HCT116 (cell line): ENCODE measurements around the gene SPATA16. TPM values are rescaled to one million over a fixed set of nuclear protein-coding genes. Genes with fewer than 3 reads are reported as not detected.

ENCODE experiments used
- ATAC-seq: fragments of 200-7000 bp; cut with Tn5 transposase; 2 replicates; pipeline ENCODE4 v1.9.1; 2020; ENCODE audit warnings: mild to moderate bottlenecking, moderate library complexity
- BruUV-seq: library from RNA; stranded (reverse); fragments of 400-500 nt; replicated peaks from 2 replicates; lab custom pipeline; 2021; lab: Mats Ljungman, UMichigan
- CTCF ChIA-PET: fragments of 300-600 bp; sonication (Branson Sonifier 250); formaldehyde crosslinking; loops from one replicate; lab custom pipeline; 2021; ENCODE audit warnings: antibody characterized with exemption; lab: Charles Lee
- POLR2A ChIA-PET: fragments of 300-600, 350-600 bp; sonication (Branson Sonifier 250); formaldehyde crosslinking; loops from one replicate; lab custom pipeline; 2021; ENCODE audit warnings: antibody characterized with exemption; lab: Charles Lee
- RAD21 ChIA-PET, 2 experiments: fragments of 300-600 bp; sonication (Branson Sonifier 250); formaldehyde crosslinking; loops; one replicate each; lab custom pipeline; 2023; ENCODE audit warnings: low total read pairs in 2 of 2; ENCODE audit not compliant: uncharacterized antibody in 2 of 2, unreplicated experiment in 2 of 2, low non-redundant PET in 1 of 2; lab: Charles Lee
- DNase-seq: peaks from one replicate; pipeline ENCODE4 v3.0.0-alpha.2; 2010; ENCODE audit warnings: low read depth, low spot score
- H2AFZ ChIP-seq: fragments of 200-600 bp; shearing (Covaris generic), sonication (generic); 2 replicates; pipeline ENCODE4 v1.6.1; 2017; ENCODE audit warnings: low read depth, mixed run types, mixed read lengths, antibody characterized with exemption, low read length; ENCODE audit not compliant: poor library complexity, severe bottlenecking
- H3K27ac ChIP-seq: 2 replicates; pipeline ENCODE4 v1.5.1; 2012; ENCODE audit warnings: low read depth, low read length
- H3K27me3 ChIP-seq: fragments of 200-600 bp; sonication (generic); 2 replicates; pipeline ENCODE4 v1.6.1; 2016; ENCODE audit warnings: mixed run types, low read length, mixed read lengths; ENCODE audit not compliant: insufficient read depth
- H3K36me3 ChIP-seq, 2 experiments: fragments of 200-500 bp in 1 of 2; fragments of 200-600 bp in 1 of 2; sonication (Bioruptor generic) in 1 of 2; sonication (generic) in 1 of 2; 2 replicates each; pipeline versions ENCODE4 v1.5.1 to v1.6.1; 2014 to 2016; ENCODE audit warnings: low read length in 2 of 2, inconsistent platforms in 1 of 2, mixed read lengths in 1 of 2, mixed run types in 1 of 2; ENCODE audit not compliant: insufficient read depth in 2 of 2, control insufficient read depth in 1 of 2
- H3K4me1 ChIP-seq, 2 experiments: fragments of 200-600 bp in 1 of 2; sonication (generic) in 1 of 2; 2 replicates each; pipeline versions ENCODE4 v1.5.1 to v1.6.1; 2012 to 2017; ENCODE audit warnings: low read length in 2 of 2, inconsistent platforms in 1 of 2, mild to moderate bottlenecking in 1 of 2, mixed read lengths in 1 of 2, mixed run types in 1 of 2, moderate library complexity in 1 of 2; ENCODE audit not compliant: insufficient read depth in 2 of 2, control insufficient read depth in 1 of 2
- H3K4me2 ChIP-seq: fragments of 200-600 bp; sonication (generic); 2 replicates; pipeline ENCODE4 v1.6.1; 2017; ENCODE audit warnings: mixed run types, low read length, mixed read lengths
- H3K4me3 ChIP-seq, 2 experiments: fragments of 200-600 bp in 1 of 2; sonication (generic) in 1 of 2; replicated peaks in 1 of 2; 2 replicates each; pipeline ENCODE4 v1.5.1; 2011 to 2016; ENCODE audit warnings: low read length in 2 of 2, control low read depth in 1 of 2, low read depth in 1 of 2, mild to moderate bottlenecking in 1 of 2, mixed read lengths in 1 of 2, mixed run types in 1 of 2
- H3K79me2 ChIP-seq: fragments of 200-600 bp; sonication (generic); 2 replicates; pipeline ENCODE4 v1.6.1; 2017; ENCODE audit warnings: mild to moderate bottlenecking, mixed run types, low read length, moderate library complexity, mixed read lengths; ENCODE audit not compliant: insufficient read depth
- H3K9ac ChIP-seq: fragments of 200-600 bp; sonication (generic); 2 replicates; pipeline ENCODE4 v1.6.1; 2016; ENCODE audit warnings: low read length, mixed read lengths
- H3K9me2 ChIP-seq: fragments of 200-600 bp; sonication (generic), shearing (Covaris generic); 2 replicates; pipeline ENCODE4 v1.6.1; 2017; ENCODE audit warnings: mixed run types, mild to moderate bottlenecking, moderate library complexity; ENCODE audit not compliant: insufficient read depth
- H3K9me3 ChIP-seq, 2 experiments: fragments of 200-500 bp in 1 of 2; fragments of 200-600 bp in 1 of 2; sonication (Bioruptor generic) in 1 of 2; sonication (generic) in 1 of 2; 2 replicates each; pipeline ENCODE4 v1.6.1; 2014 to 2017; ENCODE audit warnings: low read length in 2 of 2, mixed read lengths in 2 of 2, inconsistent platforms in 1 of 2, low read depth in 1 of 2, mild to moderate bottlenecking in 1 of 2, mixed run types in 1 of 2, moderate library complexity in 1 of 2; ENCODE audit not compliant: control insufficient read depth in 1 of 2, insufficient read depth in 1 of 2
- H4K20me1 ChIP-seq: fragments of 200-600 bp; sonication (generic), shearing (Covaris generic); 2 replicates; pipeline ENCODE4 v1.6.1; 2017; ENCODE audit warnings: mixed run types, mild to moderate bottlenecking, moderate library complexity; ENCODE audit not compliant: insufficient read depth
- ATF3 ChIP-seq: IDR thresholded peaks from 2 replicates; pipeline ENCODE4 v1.6.1; 2012
- CBX3 ChIP-seq: IDR thresholded peaks from 2 replicates; pipeline ENCODE4 v1.6.1; 2012; ENCODE audit warnings: low read depth
- CTCF ChIP-seq, 3 experiments: fragments of 200-600 bp in 1 of 3; sonication (generic) in 1 of 3; IDR thresholded peaks in 2 of 3; conservative IDR thresholded peaks in 1 of 3; 2 replicates each; pipeline ENCODE4 v1.5.1; 2012 to 2017; ENCODE audit warnings: low read depth in 2 of 3, low read length in 2 of 3, antibody characterized with exemption in 1 of 3, borderline replicate concordance in 1 of 3, control low read depth in 1 of 3, mild to moderate bottlenecking in 1 of 3, mixed read lengths in 1 of 3, mixed run types in 1 of 3, moderate library complexity in 1 of 3; ENCODE audit not compliant: insufficient read depth in 1 of 3
- ELF1 ChIP-seq: IDR thresholded peaks from 2 replicates; pipeline ENCODE4 v1.6.1; 2012; ENCODE audit warnings: low read depth, borderline replicate concordance
- EZH2phosphoT487 ChIP-seq: fragments of 200-600 bp; IDR thresholded peaks from 2 replicates; pipeline ENCODE4 v1.6.1; 2018; ENCODE audit warnings: antibody characterized with exemption, borderline replicate concordance
- FOSL1 ChIP-seq: IDR thresholded peaks from 2 replicates; pipeline ENCODE4 v1.6.1; 2012; ENCODE audit warnings: low read depth
- POLR2A ChIP-seq: IDR thresholded peaks from 2 replicates; pipeline ENCODE4 v1.7.0; 2011; ENCODE audit warnings: borderline replicate concordance; ENCODE audit not compliant: insufficient read depth, insufficient read length; ENCODE audit errors: extremely low read depth
- POLR2AphosphoS5 ChIP-seq: IDR thresholded peaks from 2 replicates; pipeline ENCODE4 v1.6.1; 2011; ENCODE audit warnings: mild to moderate bottlenecking, low read depth, low read length, moderate library complexity
- RAD21 ChIP-seq: IDR thresholded peaks from 2 replicates; pipeline ENCODE4 v1.6.1; 2012; ENCODE audit warnings: low read depth, mild to moderate bottlenecking
- REST ChIP-seq: IDR thresholded peaks from 2 replicates; pipeline ENCODE4 v1.6.1; 2012; ENCODE audit warnings: low read depth
- SIN3A ChIP-seq: IDR thresholded peaks from 2 replicates; pipeline ENCODE4 v1.6.1; 2012; ENCODE audit warnings: low read depth
- SRF ChIP-seq: IDR thresholded peaks from 2 replicates; pipeline ENCODE4 v1.6.1; 2012; ENCODE audit warnings: low read depth
- TCF7L2 ChIP-seq: IDR thresholded peaks from 2 replicates; pipeline ENCODE4 v1.7.0; 2011; ENCODE audit warnings: borderline replicate concordance, inconsistent platforms; ENCODE audit not compliant: insufficient read depth, insufficient read length; ENCODE audit errors: extremely low read depth
- YY1 ChIP-seq: IDR thresholded peaks from 2 replicates; pipeline ENCODE4 v1.6.1; 2011; ENCODE audit warnings: low read length, low read depth, moderate library complexity, mild to moderate bottlenecking; ENCODE audit not compliant: insufficient replicate concordance; ENCODE audit errors: extremely low read depth
- ZBTB33 ChIP-seq: IDR thresholded peaks from 2 replicates; pipeline ENCODE4 v1.6.1; 2011; ENCODE audit warnings: mild to moderate bottlenecking, low read length, moderate library complexity; ENCODE audit not compliant: insufficient replicate concordance; ENCODE audit errors: extremely low read depth
- ZFX ChIP-seq: fragments of 450-650 bp; IDR thresholded peaks from 2 replicates; pipeline ENCODE4 v1.6.1; 2017
- intact Hi-C: fragments of 100-400 bp; cut with micrococcal nuclease; formaldehyde crosslinking; loops from 2 replicates; pipeline ENCODE4 v1.10.0; 2022
- total RNA-seq: library from RNA; stranded (reverse); gene quantifications from one replicate; pipeline ENCODE4 v1.2.1, GENCODE V29; 2021; ENCODE audit not compliant: unreplicated experiment

The SPATA16 gene
- total RNA-seq, 1 experiment from 2014 or later: not detected

GRCh38 chr3:172839679-172840078 lies 301.4 kb downstream of the SPATA16 start:
- Histone ChIP-seq H4K20me1 (no peaks in the 10 kb centered on the region; the same call in 1 of the 2 replicates), H3K9me3 (no peaks in the 10 kb centered on the region), H3K4me1 (no peaks in the 10 kb centered on the region), H3K27ac (no peak overlapping the region), H3K27me3 (no peaks in the 10 kb centered on the region; the same call in 1 of the 2 replicates), H3K36me3 (no peaks in the 10 kb centered on the region), H3K4me3 (no peak overlapping the region), H2AFZ (no peak overlapping the region), H3K9me2 (no peaks in the 10 kb centered on the region), H3K4me2 (no peak overlapping the region), H3K79me2 (no peaks in the 10 kb centered on the region), H3K9ac (no peak overlapping the region)
- POLR2A ChIA-PET: no interaction called here
- intact Hi-C loops: loop anchor here (5.0 kb wide), 1 partner anchor 208 kb away; no protein-coding TSS in a partner anchor
- CTCF ChIA-PET: no interaction called here
- DNase-seq: no peak
- ATAC-seq: no peak
- TF ChIP-seq CTCF (IDR thresholded peaks at IDR 0.05 in 2 of 3, conservative IDR thresholded peaks at IDR 0.05 in 1 of 3; ENCODE audit: borderline replicate concordance in 1 of 3, insufficient read depth in 1 of 3, low read depth in 2 of 3, low read length in 2 of 3): no peak
- TF ChIP-seq YY1: no peak
- no peak for TF ChIP-seq ZBTB33
- no peak for TF ChIP-seq TCF7L2
- TF ChIP-seq EZH2phosphoT487: no peak
- no peak for TF ChIP-seq RAD21
- TF ChIP-seq POLR2A: no peak
- TF ChIP-seq ATF3: no peak
- no peak for TF ChIP-seq ZFX
- TF ChIP-seq ELF1: no peak
- TF ChIP-seq FOSL1: no peak
- TF ChIP-seq REST: no peak
- no peak for TF ChIP-seq SIN3A
- TF ChIP-seq POLR2AphosphoS5: no peak
- TF ChIP-seq CBX3: no peak
- no peak for TF ChIP-seq SRF
- RAD21 ChIA-PET: no interaction called here
- BruUV-seq: no TSS peak
